Immature natural killer cell (primary cell): ENCODE results near the gene CHIC2. TPM values are rescaled to one million over a fixed set of nuclear protein-coding genes. Genes with fewer than 3 reads are reported as not detected.
A peak's percentile ranks its signal among the peaks of the same experiment; 100 is the strongest.
"Not testable (repeated sequence)": the region's sequence is repeated elsewhere in the genome, so short reads cannot be mapped to it uniquely, and the experiment has no call there.

Source experiments
- DNase-seq, 3 donors: peaks; one replicate each; pipeline ENCODE4 v3.0.0; 2022; ENCODE audit warnings: mixed read lengths in 1 of 3
- H3K27ac Mint-ChIP-seq, 6 donors: one replicate each; pipeline ENCODE4 v1.8.0; 2020; ENCODE audit warnings: mixed read lengths in 6 of 6, mild to moderate bottlenecking in 5 of 6, inconsistent platforms in 4 of 6, moderate library complexity in 3 of 6
- H3K27me3 Mint-ChIP-seq, 3 donors: one replicate each; pipeline ENCODE4 v1.8.0; 2020 to 2021; ENCODE audit warnings: low read depth in 3 of 3, mild to moderate bottlenecking in 3 of 3, mixed read lengths in 3 of 3, moderate library complexity in 3 of 3, inconsistent platforms in 1 of 3
- H3K36me3 Mint-ChIP-seq, 3 donors: one replicate each; pipeline ENCODE4 v1.8.0; 2020; ENCODE audit warnings: mixed read lengths in 3 of 3, inconsistent platforms in 2 of 3, mild to moderate bottlenecking in 2 of 3
- H3K4me1 Mint-ChIP-seq, 2 donors: one replicate each; pipeline ENCODE4 v1.8.0; 2020; ENCODE audit warnings: inconsistent platforms in 2 of 2, mild to moderate bottlenecking in 2 of 2, mixed read lengths in 2 of 2, moderate library complexity in 1 of 2
- H3K4me3 Mint-ChIP-seq, 5 donors: one replicate each; pipeline ENCODE4 v1.8.0; 2020; ENCODE audit warnings: mild to moderate bottlenecking in 5 of 5, mixed read lengths in 5 of 5, inconsistent platforms in 3 of 5, moderate library complexity in 3 of 5
- H3K9me3 Mint-ChIP-seq, 6 donors: one replicate each; pipeline ENCODE4 v1.8.0; 2020; ENCODE audit warnings: mild to moderate bottlenecking in 6 of 6, mixed read lengths in 6 of 6, inconsistent platforms in 4 of 6, moderate library complexity in 3 of 6
- polyA plus RNA-seq, 3 donors: library from polyadenylated mRNA; unstranded; fragments of 300-500 nt; fragmentation: Illumina TruSeq; gene quantifications; one replicate each; pipeline ENCODE4 v1.2.3, GENCODE V29; 2021

CHIC2 gene
- polyA plus RNA-seq, 3 donors from 2014 or later: 77.8 to 97.0 (median 88.5) TPM

DNA sequence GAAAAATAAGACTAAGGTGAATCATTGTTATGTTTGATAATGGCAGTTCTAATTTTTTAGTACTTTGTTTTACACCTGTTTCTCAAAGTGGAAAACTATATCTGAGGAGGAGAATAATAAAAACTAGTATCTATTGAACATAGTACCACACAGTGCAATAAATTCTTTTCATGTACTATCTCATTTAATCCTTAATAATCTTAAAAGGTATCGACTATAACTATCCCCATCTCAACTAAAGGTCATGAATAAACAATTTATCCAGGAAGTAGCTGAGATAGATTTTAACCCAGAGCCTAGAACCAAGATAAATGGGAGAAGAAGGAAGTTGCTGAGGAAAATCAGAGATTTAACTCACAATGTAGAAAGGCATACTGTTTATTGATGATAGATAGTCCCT is 2.5 kb downstream of the CHIC2 start:
- Mint-ChIP-seq H3K36me3 (no peaks in the 10 kb centered on the region), H3K4me1 (peaks cover 66 to 84% of the 10 kb centered on the region in 2 donors), H3K4me3 (peak overlapping the region; percentile 46 to 99 (median 69)), H3K27ac (peak overlapping the region; percentile 42 to 97 (median 78)), H3K27me3 (peaks cover 18 to 25% (median 20%) of the 10 kb centered on the region in 3 donors), H3K9me3 (no peaks in the 10 kb centered on the region)
- DNase-seq: no peak

DNA sequence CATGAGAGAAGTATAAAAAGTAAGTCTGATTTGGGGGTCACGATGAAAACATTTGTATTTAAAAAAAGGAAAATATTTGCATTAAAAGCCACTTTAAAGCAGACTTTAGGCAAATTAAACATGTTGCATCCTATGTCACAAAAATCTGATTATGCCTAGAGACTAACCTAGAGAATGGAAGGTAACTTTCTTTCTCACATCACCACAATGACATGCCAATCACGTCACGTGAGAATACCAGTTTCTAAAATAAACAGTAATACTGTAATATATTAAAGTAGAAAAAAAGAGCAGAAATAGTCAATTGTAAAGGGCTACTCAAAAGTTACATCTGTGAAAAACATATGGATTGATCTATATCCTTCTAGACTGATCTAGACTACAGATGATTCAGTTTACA is 3.3 kb downstream of the CHIC2 start:
- Mint-ChIP-seq H3K4me3 (peak overlapping the region; percentile 46 to 99 (median 69)), H3K27me3 (peaks cover 18 to 25% (median 19%) of the 10 kb centered on the region in 3 donors), H3K27ac (peak overlapping the region in 5 of 6 donors; percentile 76 to 97 (median 80)), H3K4me1 (peaks cover 73 to 91% of the 10 kb centered on the region in 2 donors), H3K36me3 (no peaks in the 10 kb centered on the region), H3K9me3 (no peaks in the 10 kb centered on the region)
- DNase-seq: no peak

DNA sequence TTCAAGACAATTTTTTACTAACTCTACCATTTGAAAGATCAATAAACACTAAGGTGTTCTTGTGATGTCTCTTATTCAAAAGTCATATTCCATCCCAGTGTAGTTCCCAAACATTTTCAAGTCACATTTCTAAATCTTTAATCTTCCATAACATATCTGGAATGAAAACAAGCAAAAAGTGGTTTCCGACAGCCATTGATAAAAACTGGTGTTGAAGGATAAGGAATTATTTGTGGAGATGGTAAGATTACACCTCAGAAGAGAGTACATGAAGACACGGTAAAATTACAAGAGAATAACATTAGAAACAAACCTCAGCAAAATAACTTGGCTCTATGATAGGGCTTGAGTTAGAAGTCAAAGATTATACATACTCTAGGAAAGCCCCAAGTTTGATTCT is 4.3 kb downstream of the CHIC2 start:
- peak overlapping the region; percentile 1 to 76 (median 46) for H3K27ac Mint-ChIP-seq
- H3K4me1 Mint-ChIP-seq: peaks cover 73 to 89% of the 10 kb centered on the region in 2 donors
- no peaks in the 10 kb centered on the region for H3K36me3 Mint-ChIP-seq
- no peak for DNase-seq
- H3K27me3 Mint-ChIP-seq: peaks cover 15 to 21% (median 18%) of the 10 kb centered on the region in 3 donors
- H3K9me3 Mint-ChIP-seq: no peaks in the 10 kb centered on the region
- peak overlapping the region; percentile 24 to 51 (median 37) for H3K4me3 Mint-ChIP-seq

DNA sequence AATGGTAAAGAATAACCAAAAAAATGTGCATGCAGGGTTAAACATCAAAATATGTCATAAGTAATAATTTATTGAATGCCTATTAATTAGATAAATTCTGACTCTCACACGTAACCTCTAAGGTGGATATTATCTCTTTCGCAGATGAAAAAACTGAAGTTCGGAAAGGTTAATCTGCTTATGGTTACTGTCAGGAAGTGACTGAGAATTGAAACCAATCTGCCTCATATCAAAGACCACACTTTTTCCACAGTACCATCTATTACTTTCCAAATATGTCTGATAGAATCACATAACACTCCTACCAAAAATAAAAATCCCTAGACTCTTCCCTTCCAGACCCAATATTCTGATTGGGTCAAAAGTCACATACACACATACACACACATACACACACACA is 6.2 kb downstream of the CHIC2 start:
- H3K4me1 Mint-ChIP-seq: peaks cover 76 to 92% of the 10 kb centered on the region in 2 donors
- no peaks in the 10 kb centered on the region for H3K9me3 Mint-ChIP-seq
- peak overlapping the region; percentile 9 to 94 (median 80) for H3K27ac Mint-ChIP-seq
- DNase-seq: peak in 2 of 3 donors; percentile 30 to 31
- peak overlapping the region; percentile 55 to 85 (median 73) for H3K4me3 Mint-ChIP-seq
- H3K27me3 Mint-ChIP-seq: peaks cover under 1 to 6% (median 3%) of the 10 kb centered on the region in 3 donors
- no peaks in the 10 kb centered on the region for H3K36me3 Mint-ChIP-seq

DNA sequence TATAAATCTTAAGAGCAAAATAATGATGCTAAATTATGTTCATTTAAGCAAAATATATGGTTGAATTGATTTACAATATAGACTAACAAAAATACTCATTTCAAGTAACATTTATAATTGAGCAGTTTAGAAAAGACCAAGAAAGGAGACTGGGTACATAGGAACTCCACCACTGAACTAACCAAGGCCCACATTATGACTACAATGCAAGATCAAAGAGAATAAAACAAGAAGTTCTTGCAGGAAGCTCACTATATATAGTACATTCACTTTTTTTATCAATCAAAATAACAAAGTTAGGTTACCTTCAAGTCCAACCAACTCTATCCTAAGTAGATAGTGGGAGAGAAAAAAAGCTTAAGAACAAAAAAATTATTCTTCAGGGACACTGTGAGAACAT is 8.0 kb downstream of the CHIC2 start:
- peak overlapping the region in 5 of 6 donors; percentile 29 to 84 (median 62) for H3K27ac Mint-ChIP-seq
- no peaks in the 10 kb centered on the region for H3K36me3 Mint-ChIP-seq
- peaks cover 70 to 86% of the 10 kb centered on the region in 2 donors for H3K4me1 Mint-ChIP-seq
- H3K4me3 Mint-ChIP-seq: peak overlapping the region; percentile 12 to 85 (median 55)
- peaks cover 0 to 4% (median 0%) of the 10 kb centered on the region in 3 donors for H3K27me3 Mint-ChIP-seq
- no peaks in the 10 kb centered on the region for H3K9me3 Mint-ChIP-seq
- no peak for DNase-seq

DNA sequence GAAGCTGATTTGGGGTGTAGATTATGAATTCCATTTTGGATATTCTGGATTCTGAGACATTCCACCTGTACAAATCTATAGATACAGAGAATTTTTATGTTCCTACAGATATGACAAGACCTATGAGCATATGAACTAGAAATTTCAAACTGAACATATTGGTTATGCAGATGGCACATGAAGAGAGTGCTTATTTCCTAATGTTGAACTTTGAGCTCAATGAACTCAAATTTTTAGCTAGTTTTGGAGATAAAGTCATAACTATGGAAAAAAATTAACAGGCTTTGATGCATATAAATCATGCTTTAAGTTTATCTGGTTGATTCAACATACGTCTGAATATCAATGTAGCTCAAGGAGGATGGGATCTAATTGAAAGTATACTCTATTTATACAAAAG is 8.9 kb downstream of the CHIC2 start:
- Mint-ChIP-seq H3K4me3 (peak overlapping the region in 1 of 5 donors; percentile 19), H3K27me3 (peaks cover 0 to 4% (median 0%) of the 10 kb centered on the region in 3 donors), H3K36me3 (no peaks in the 10 kb centered on the region), H3K9me3 (no peaks in the 10 kb centered on the region), H3K4me1 (peaks cover 70 to 86% of the 10 kb centered on the region in 2 donors), H3K27ac (no peak overlapping the region)
- DNase-seq: no peak

DNA sequence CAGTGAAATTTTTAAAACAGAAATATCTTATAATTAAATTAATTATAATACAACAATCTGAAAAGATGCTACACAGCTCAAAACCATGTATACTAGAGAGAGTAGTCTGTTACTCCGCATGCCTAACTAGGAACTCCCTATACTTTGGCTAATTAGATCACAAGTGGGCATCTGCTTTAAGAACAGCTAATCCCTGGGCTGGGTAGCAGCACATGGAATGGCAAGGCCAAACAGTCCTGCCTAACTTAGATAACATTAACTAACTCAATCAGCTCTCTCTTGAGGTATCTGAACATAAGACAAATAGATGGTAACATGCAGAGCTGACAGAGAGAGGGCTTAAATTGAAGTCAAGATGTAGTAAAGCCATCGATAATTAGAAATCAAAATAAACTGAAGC is 9.9 kb downstream of the CHIC2 start:
- Mint-ChIP-seq H3K4me1 (peaks cover 70 to 86% of the 10 kb centered on the region in 2 donors), H3K9me3 (no peaks in the 10 kb centered on the region), H3K36me3 (no peaks in the 10 kb centered on the region), H3K4me3 (no peak overlapping the region), H3K27me3 (peaks cover 0 to 4% (median 0%) of the 10 kb centered on the region in 3 donors), H3K27ac (peak overlapping the region in 1 of 6 donors; percentile 18)
- no peak for DNase-seq

DNA sequence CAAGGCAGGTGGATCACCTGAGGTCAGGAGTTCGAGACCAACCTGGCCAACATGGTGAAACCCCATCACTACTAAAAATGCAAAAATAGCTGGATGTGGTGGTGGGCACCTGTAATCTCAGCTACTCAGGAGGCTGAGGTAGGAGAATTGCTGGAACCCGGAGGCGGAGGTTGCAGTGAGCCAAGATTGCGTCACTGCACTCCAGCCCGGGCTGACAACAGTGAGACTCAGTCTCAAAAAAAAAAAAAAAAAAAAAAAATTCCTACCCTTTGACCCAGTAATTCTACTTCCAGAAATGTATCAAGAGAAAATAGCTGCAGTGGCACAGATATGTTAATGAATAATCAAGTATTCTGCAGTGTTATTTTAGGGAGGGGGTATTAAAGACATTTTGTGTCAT is 11.1 kb downstream of the CHIC2 start:
- DNase-seq, H3K27ac Mint-ChIP-seq, H3K27me3 Mint-ChIP-seq, H3K4me3 Mint-ChIP-seq, H3K36me3 Mint-ChIP-seq, H3K9me3 Mint-ChIP-seq: not testable (repeated sequence)
- H3K4me1 Mint-ChIP-seq: peaks cover 68 to 81% of the 10 kb centered on the region in 2 donors

DNA sequence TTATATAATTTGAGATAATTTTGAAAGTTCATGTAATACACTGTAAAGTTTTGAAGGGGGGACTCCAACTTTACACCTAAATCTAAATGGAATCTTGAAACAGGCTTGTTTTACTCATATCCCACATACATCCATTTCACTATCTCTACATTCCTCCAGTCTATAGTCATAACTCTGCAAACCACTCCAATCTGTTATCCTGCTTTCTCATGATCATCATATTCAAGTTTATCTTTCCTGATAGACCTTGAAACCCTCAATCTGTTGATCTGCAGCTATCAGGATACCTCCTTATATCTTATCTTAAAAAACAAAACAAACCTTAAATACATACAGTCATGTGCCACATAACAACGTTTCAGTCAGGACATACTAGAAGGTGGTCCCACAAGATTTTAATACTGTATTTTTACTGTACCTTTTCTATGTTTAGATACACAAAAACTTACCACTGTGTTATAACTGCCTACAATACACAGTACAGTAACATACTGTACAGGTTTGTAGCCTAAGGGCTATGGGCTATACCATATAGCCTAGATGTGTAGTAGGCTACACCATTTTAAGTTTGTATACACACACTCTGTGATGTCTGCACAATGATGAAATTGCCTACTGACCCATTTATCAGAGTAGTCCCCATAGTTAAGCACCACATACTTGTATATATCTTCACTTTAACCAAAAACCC is 14.0 kb downstream of the CHIC2 start:
- H3K27ac Mint-ChIP-seq: peak overlapping the region in 4 of 6 donors; percentile 7 to 74 (median 16)
- peak overlapping the region in 2 of 5 donors; percentile 1 to 37 for H3K4me3 Mint-ChIP-seq
- DNase-seq: no peak
- H3K36me3 Mint-ChIP-seq: peaks cover 0 to 4% (median 3%) of the 10 kb centered on the region in 3 donors
- peaks cover 50 to 52% of the 10 kb centered on the region in 2 donors for H3K4me1 Mint-ChIP-seq
- H3K27me3 Mint-ChIP-seq: peaks cover 0 to 4% (median 2%) of the 10 kb centered on the region in 3 donors
- no peaks in the 10 kb centered on the region for H3K9me3 Mint-ChIP-seq

DNA sequence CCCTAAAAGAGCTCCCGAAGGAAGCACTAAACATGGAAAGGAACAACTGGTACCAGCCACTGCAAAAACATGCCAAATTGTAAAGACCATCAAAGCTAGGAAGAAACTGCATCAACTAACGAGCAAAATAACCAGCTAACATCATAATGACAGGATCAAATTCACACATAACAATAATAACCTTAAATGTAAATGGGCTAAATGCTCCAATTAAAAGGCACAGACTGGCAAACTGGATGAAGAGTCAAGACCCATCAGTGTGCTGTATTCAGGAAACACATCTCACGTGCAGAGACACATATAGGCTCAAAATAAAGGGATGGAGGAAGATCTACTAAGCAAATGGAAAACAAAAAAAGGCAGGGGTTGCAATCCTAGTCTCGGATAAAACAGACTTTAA is 20.8 kb downstream of the CHIC2 start:
- H3K27ac Mint-ChIP-seq: peak overlapping the region in 2 of 6 donors; percentile 31 to 80
- peaks cover 41 to 58% of the 10 kb centered on the region in 2 donors for H3K4me1 Mint-ChIP-seq
- H3K36me3 Mint-ChIP-seq: peaks cover 22 to 31% (median 30%) of the 10 kb centered on the region in 3 donors
- DNase-seq, H3K9me3 Mint-ChIP-seq, H3K27me3 Mint-ChIP-seq: not testable (repeated sequence)
- peak overlapping the region in 1 of 5 donors; percentile 36 for H3K4me3 Mint-ChIP-seq

DNA sequence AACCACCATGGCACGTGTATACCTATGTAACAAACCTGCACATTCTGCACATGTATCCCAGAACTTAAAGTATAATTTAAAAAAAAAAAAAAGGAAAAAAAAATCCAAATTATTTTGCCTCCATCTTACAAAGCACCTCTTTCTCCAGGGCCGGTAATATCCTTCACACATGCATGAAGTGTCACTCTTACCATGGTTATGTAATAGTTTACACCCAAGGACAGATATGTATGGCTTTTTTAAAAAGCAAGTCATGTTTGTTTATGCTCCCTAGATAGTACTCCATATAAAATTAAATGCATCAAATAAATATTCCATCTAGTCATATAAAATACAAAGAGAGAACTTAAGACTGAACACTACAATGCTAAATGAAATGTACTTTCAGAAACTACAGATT is 22.5 kb downstream of the CHIC2 start:
- Mint-ChIP-seq H3K27ac (peak overlapping the region; percentile 0 to 58 (median 28)), H3K4me3 (peak overlapping the region in 3 of 5 donors; percentile 3 to 42 (median 15)), H3K27me3 (peaks cover 0 to 3% (median 0%) of the 10 kb centered on the region in 3 donors), H3K4me1 (peaks cover 40 to 69% of the 10 kb centered on the region in 2 donors), H3K9me3 (peaks cover 0 to 2% (median 0%) of the 10 kb centered on the region in 6 donors), H3K36me3 (peaks cover 22 to 31% (median 27%) of the 10 kb centered on the region in 3 donors)
- no peak for DNase-seq

DNA sequence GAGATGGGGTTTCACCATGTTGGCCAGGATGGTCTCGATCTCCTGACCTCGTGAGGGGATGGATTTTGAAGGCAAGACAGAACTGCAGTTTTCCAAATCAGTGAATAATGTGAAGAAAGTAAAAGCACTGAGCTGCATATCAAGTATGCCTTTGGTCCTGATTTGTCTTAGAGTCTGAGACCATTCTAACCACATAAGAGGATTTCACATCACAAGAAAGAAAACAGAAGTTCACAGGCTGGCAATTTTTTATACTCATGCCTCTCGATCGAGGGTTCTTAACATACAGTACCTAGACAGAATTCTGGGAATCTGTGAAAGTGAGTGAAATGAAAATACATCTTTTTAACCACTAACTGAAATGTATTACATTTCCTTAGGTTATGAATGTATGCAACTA is 23.3 kb downstream of the CHIC2 start:
- Mint-ChIP-seq H3K36me3 (peaks cover 27 to 36% (median 29%) of the 10 kb centered on the region in 3 donors), H3K4me3 (peak overlapping the region in 1 of 5 donors; percentile 21), H3K4me1 (peaks cover 38 to 77% of the 10 kb centered on the region in 2 donors), H3K27me3 (peaks cover 0 to 3% (median 0%) of the 10 kb centered on the region in 3 donors), H3K27ac (peak overlapping the region in 4 of 6 donors; percentile 18 to 74 (median 38)), H3K9me3 (peaks cover 0 to 2% (median 0%) of the 10 kb centered on the region in 6 donors)
- no peak for DNase-seq

DNA sequence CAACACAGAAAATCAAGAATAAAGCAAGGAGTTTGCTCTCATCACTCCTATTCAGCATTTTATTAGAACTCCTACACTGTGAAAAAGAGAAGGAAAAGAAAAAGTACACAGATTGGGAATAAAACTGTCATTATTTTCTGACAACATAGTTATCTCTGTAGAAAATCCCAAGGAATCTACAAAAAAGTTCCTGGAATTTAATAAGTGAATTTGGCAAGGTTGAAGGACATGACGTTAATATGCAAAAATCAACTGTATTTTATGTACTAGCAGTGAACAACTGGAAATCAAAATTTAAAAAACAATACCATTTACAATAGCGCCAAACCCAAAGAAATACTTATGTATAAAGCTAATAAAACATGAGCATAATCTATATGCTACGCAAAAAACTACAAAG is 26.3 kb downstream of the CHIC2 start:
- DNase-seq: no peak
- Mint-ChIP-seq H3K4me3 (no peak overlapping the region), H3K4me1 (peaks cover 42 to 91% of the 10 kb centered on the region in 2 donors), H3K9me3 (no peaks in the 10 kb centered on the region), H3K36me3 (peaks cover 25 to 33% (median 30%) of the 10 kb centered on the region in 3 donors), H3K27ac (no peak overlapping the region), H3K27me3 (peaks cover 0 to 5% (median 0%) of the 10 kb centered on the region in 3 donors)

DNA sequence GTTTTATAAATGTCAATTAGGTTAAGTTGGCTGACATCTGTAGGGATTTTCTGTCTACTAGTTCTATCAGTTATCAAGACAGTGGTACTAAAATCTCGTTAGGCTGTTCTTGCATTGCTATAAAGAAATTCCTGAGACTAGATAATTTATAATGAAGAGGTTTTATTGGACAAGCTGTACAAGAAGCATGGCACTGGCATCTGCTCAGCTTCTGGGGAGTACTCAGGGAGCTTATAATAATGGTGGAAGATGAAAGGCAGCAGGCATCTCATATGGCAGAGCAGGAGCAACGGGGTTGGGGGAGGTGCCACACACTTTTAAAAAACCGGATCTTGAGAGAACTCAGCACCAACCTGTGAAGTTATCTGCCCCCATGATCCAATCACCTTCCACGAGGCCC is 28.2 kb downstream of the CHIC2 start:
- no peaks in the 10 kb centered on the region for H3K9me3 Mint-ChIP-seq
- H3K27me3 Mint-ChIP-seq: peaks cover 0 to 6% (median 0%) of the 10 kb centered on the region in 3 donors
- DNase-seq: no peak
- peak overlapping the region in 1 of 6 donors; percentile 21 for H3K27ac Mint-ChIP-seq
- H3K36me3 Mint-ChIP-seq: peaks cover 20 to 29% (median 27%) of the 10 kb centered on the region in 3 donors
- H3K4me3 Mint-ChIP-seq: no peak overlapping the region
- peaks cover 42 to 83% of the 10 kb centered on the region in 2 donors for H3K4me1 Mint-ChIP-seq
